Ecto neural progenitor cell (in vitro differentiated cells): Measurements from ENCODE around the gene OPCML.
A peak's percentile ranks its signal among the peaks of the same experiment; 100 is the strongest.

Experiments
- DNase-seq: peaks from one replicate; pipeline ENCODE4 v3.0.0-alpha.2; 2018; ENCODE audit warnings: low spot score

Gene OPCML

DNA sequence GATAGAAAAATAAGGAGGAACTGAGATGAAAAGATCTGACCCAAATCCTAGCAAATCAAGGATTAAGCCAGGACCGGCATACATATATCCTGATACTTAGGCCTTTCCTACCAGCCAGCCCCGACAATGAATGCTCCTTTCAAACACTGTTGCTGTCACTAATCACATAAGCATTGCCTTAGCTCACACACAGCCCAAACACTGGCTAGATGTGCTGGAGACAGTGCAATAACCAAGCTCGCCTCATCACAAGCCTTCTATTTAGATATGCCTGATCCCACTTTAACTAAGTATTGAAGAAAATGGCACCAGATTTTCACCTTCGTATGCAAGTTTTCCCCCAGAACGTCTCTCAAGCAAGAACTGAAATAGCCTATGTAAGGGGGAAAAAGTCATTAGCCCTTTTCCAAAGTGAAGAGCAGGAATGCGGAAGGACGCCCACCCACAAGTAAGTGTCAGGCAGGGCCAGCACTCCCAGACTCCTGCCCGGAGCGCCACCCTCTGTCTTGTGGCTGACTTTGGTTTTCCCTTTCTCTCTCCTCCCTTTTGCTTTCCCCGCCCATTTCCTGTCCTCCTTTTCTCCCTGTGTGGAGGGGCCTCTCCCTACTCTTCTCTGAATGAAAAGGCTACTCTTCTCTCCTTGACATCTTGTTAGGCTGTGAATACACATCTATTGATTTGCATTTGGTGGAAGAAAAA, 8.9 kb upstream of the OPCML start:
- DNase-seq: peak; percentile 79

DNA sequence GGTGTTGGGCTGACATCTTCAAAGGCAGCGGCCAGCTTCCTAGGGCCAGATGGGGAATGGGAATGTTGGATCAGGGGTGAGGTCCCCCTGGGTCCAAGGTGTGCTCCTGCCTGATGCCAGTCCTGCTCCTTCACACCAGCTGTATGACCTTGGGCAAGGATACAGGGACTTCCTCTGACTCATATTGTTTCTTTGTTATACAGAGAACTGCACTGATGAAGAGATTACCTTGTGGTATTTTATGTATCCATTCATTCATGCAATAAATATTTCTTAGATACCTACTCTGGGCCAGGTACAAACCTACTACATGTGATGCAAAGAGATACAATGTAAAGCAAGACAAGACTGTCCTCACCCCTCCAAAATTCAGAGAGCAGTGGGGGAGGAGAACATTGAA, 3.9 kb upstream of the OPCML start:
- DNase-seq: no peak

DNA sequence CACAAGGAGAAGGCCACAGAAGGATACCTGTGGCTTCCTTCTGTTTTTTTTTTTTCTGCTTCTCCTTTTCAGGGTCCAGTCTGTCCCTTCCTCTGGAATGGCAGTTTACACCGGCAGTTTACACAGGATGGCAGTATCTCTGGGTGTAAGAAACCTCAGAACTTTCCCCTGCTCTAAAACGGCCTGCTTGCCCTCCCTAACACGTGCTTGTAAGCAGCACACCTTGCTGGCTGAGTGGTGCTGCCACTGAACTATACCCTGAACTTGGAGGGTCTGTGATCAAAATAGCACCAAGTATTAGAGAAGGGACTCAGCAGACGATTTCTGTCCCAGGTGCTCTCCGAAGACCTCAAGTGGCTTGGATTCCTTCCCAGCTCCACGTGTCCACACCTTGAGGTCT, 904 bp upstream of the OPCML start:
- no peak for DNase-seq

DNA sequence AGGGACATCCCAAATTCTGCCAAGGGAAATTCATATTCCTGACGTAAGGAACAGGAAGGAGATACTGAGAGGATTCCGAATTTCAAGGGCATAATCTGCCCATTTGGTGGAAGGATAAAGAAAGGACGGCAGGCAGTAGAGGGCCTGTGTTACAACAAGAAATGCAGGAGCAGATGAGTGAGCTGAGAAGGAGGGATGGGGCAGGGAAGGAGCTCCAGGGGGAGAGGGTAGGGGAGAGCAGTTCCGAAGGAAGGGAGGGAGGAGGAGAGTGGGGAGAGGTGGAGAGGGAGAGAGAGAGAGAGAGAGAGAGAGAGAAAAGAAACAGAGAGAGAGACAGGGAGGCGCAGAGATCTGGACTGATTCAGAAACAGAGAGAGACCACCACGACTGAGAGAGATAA, 843 bp downstream of the OPCML start:
- no peak for DNase-seq

DNA sequence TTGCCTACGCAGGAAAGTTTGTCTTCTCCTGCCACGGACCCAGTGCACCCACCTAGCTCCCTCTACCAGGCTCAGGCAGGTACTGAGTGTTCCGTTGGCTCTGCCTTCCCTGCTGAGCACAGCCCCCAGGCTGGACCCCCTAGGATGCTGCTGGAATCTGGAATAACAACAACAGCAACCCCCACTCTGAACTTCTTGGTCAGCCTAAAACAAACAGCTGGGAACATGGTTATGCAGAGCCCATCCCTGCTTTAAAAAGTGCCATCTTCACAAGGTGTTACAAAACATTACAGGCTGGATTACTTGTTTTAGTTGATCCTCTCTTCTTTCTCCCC, 1.8 kb downstream of the OPCML start:
- DNase-seq: no peak

DNA sequence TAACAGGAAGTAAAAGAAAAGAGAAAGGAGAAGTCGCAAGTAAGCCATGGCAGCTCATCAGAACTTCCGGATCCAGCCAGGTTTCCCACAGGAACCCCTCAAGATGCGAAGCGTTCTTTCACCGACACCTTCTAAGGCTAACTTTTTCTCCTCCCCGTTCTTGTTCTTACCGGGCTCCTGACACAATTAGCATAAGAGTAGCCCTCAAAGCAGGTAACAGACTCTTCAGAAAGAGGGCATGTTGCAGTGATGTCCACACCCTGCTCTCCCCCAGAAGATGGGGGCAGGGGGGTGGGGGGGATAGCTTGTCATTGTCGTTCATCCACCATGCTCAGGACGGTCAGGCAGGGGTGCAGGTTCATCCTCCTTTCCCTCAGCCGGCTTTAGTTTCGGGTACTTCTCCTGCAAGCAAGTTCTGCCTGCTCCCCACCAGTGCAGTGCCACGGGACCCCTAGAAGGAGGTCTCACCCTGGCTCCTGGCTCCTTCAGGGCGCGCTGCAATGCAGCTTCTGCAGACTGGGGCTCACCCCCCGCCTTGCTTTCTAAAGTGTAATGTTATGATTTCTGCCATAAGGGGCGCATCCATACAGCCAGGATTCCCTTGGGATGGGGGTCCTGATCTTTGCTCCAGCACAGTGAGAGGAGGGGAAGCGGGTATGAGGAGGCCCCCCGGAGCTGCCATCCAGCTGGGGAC, 2.3 kb downstream of the OPCML start:
- no peak for DNase-seq

DNA sequence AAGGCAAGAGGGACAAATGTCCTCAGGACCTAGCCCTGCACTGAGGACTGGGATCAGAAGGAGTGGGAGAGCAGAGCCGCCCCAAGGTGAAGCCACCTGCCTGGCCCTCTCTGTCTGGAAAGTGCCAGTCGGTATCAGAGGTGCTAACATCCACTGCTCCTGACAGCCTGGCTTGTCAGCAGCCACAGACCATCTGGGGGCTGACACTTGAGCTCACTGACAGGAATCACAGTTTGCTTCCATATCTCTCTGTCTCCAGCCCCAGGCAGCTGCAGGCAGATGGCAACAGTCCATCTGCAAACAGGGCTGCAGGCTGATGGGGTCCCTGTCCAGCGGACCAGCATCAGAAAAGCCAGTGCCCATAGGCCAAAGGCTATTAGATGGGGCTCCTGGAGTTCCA, 5.5 kb downstream of the OPCML start:
- no peak for DNase-seq

DNA sequence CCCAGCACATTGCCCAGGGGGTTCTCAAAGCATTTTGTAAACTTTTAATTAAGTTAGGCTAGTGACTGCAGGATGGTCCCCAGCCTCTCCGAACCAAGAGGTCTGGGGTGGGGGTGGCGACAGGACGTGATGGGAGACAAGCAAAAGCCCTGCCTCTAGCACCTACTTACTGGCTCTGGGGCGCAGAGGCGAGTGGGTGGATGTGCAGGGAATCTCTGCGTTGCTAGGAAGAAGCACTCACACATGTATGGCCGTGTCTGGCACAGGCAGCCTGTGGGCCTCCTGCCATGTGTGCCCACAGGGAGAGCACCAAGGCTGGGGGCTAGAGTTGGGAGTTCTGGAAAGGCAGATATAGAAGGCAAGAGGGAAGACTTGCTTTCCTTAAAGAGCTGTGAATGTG, 6.3 kb downstream of the OPCML start:
- DNase-seq: no peak

DNA sequence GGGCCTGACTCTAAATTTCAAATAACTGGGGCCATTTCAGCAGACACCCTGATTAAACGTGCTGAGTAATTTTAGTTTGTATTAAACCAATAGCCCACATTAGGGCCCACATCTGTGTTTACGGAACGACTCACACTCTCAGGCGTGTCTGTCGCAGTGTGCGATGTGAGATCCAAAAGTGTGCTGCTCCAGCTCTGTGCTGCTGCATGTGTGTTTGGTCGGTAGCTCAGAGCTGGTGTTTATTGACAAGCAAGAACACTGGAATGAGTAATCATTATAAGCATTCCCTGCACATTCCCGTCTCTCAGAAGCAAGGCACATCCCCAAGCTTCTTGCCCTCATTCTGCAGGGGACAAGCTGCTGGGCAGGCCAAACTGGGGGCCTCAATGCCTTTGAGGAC, 7.8 kb downstream of the OPCML start:
- no peak for DNase-seq

DNA sequence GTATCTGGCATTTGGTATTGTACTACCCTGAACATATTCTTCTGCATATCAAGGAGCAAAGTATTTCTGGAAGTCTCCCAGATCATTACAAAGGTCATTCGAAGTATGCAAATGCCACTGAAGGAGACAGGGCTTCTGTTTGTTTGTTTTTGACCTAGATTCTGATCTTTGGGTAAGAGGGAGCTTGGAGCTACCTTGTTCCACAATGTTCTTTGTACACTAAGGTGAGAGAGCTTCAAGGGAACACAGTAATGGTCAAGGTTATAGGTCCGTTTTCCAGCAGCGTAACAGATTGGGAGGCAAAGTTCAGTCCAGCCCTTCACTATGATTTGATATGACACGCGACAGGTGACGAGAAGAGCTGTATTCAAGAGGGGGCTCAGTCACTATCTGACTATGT, 10.0 kb downstream of the OPCML start:
- DNase-seq: no peak

DNA sequence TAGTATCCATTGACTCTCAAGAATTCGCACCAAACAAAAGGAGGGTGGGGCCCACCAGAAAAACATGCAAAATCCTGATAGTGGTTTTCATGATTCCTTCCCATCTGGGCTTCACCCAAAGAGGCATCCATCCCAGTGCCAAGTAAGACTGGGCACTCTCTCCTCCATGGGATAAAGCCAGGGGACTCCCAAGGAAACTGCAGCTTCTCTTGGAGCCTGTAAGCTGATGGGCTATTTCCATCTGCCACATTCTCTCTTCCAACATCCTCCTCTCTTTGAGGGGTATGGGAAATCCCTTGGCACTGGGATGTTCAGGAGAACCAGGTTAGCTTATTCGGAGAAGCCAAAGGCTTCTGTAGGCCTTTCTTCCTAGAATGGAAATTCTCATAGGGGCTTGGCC, 10.8 kb downstream of the OPCML start:
- no peak for DNase-seq

DNA sequence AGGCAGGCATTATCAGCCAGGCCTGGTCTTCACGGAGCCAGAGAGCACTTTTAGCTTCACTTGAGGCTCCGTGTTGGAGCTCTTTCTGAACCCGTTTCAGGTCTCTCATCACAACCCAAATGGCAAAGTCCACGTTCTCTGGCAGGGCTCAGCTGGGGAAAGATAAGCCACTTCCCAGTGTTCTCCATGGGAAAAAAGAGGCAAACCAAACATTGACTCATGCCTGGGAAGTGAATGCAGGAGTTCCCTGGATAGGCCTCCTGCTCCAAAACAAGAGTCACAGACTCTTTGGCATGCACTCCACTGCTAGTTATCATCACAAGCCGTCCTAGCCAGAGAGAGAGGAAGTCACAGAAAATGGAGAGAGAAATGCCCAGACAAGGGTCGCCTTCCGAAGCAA, 11.6 kb downstream of the OPCML start:
- no peak for DNase-seq

DNA sequence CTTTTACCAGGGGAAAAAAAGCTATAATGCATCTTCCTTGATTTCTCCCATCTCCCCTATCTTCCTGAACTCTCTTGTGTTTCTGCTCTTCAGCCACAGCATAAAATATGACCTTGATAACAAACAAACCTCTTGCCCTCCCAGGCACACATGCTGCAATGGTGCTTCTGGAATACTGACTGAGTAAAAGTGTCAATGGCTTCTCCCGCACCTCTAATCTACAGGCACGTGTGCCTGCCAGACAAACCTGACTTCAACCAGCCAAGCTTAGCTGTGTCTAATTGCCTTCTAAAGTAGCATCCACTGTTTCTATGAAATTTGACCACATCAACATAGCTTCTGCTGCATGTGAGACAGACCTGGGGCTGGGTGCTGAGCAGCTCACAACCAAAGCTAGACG, 12.7 kb downstream of the OPCML start:
- no peak for DNase-seq

DNA sequence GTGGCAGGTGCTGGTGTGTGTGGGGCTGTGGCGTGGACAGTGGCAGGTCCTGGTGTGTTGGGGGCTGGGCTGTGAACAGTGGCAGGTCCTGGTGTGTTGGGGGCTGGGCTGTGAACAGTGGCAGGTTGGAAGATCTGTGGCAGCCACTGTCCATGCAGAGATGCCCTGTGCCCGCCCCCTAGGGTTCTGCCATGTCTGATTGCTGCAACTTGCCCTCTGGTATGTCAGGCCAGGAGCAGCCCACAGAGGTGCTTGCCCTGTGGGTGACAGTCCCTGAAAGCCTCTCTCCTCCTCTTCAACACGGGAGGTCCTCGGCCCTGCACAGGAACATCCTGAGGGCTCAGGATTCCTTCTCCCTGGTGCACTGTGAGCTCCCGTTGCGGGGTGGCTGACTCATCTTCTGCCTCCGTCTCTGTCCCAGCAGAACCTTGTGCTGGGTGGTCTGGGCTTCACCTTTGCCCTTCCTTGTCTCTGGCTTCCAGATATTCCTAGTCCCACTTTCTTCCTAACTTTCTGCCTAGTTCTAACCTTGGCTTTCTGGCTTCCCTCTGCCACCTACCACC, 13.5 kb downstream of the OPCML start:
- no peak for DNase-seq

DNA sequence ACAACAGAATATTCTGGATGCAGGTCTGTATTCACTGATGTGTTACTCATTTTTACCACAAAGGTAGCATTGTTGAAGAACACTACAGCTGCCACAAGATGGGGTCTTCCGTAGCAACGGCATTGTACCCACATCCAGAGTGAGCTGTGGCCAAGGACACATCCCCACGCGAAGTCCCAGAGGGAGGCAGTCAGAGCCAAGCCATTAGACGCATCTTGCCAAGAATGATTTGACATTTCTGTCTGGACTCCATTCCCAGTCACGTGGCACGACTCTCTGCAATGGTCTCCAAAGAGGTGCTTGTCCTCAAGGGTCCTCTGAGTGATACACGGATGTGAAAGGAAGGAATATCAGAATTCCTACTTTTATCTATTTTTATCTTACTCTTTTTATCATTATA, 15.5 kb downstream of the OPCML start:
- DNase-seq: no peak

DNA sequence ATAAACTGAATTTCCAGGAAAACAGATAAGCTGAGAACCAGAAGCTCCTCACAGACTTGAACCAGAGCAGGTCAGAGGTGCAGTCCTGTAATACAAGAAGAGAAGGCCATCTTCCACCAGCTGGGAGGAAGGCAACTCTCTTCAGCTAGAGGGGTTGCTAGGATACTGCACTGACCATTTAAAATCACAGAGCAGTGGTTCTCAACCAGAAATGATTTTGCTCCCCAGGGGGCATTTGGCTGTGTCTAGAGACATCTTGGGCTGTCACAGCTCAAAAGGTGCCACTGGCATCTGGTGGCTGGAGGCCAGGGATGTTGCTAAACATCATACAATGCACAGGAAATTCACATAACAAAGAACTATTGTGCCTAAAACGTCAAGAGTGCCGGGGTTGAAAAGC, 17.2 kb downstream of the OPCML start:
- no peak for DNase-seq

DNA sequence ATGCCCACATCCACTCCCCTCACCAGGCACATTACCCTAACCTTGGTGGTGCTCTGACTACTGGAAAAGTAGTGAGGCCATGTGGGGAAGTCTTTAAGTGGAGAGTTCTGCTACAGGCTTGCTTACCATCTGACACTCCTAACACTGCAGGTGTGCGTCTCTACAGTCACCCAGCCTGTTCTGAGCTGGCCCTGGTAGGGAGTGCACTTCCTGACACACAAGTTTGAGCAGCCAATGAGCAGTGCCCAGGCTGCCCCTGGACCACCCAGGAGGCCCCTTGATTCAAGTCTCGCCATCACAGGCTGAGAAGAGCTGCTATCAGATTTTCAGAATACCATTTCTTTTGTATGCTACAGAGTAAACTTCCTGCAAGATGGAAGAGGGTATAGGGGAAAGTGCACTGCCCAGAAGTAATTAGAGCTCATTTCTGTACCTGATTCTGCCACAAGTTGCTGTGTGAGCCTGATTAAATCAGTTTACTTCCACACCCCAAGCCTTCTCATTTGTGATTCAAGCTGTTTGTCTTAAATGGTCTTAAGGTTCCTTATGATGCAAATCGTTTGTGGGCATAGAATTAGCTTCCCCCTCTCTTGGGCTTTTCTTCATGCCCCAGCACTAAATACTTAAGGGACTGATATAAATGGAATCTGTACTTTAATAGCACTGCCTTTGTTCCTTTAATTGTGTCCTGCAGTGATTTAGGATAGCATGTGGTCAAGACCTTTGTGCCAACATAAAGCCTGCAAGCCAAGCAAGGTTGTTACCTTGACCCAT, 22.2 kb downstream of the OPCML start:
- DNase-seq: no peak

DNA sequence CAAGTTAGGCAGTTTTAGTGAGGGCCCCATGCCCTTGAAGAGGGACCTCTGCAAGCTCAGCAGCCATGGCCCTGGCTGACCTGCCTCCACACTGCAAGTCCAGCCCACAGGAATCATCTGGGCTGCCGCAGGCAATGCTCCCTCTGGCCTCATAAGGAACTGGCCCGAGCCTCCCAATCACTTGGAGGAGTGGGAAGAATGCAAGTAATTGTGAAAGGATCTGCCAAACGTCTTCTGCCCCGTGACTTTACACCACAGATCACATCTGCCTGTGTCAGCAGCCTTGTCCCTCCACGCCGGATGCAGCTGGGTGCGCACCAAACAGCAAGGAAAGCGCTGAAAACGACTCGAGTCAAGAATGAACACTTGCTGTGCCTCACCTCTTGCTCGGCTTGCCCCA, 23.8 kb downstream of the OPCML start:
- no peak for DNase-seq

DNA sequence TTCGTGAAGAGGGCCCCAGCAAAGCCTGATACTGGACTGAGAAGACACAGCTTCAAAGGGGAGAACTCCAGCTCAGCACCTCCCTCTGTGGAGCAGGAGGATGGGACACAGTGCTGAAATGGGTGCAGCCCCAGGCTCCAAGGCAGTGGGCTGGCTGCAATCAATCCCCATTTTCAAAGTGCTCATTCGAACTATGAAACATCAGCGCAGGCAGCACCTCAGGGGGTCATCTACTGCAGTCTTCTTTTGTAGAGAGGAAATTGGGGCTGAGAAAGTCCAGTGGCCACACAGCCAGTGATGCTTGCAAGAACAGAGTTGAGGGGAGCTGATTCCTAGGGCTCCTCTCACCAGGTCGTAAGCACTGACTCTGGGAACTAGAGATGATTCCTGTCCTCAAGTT, 25.1 kb downstream of the OPCML start:
- no peak for DNase-seq

DNA sequence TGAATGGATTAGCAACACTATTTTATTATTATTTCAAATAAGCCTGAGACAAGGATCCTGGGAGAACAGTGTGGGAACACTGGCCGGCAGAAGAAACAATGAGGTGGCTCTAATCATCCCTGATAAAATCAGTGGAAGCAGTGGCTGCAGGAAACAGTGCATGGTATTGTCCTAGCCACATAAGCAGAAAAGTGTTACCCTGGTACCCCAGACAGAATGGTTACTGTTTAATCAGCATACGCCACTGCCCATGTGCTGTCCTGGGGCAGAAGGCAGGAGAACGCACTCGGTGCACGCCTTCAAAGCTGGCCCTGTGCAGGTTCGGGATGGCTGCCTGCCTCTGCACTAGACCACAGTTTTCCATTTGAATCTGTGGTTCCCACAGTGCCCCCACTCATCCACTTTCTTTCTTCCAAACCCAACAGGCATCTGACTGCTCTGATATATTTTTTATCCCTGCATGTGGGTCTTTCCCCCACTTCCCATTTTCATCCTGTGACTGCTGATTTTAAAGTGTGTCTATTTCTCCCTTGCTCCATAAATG, 25.7 kb downstream of the OPCML start:
- DNase-seq: no peak

DNA sequence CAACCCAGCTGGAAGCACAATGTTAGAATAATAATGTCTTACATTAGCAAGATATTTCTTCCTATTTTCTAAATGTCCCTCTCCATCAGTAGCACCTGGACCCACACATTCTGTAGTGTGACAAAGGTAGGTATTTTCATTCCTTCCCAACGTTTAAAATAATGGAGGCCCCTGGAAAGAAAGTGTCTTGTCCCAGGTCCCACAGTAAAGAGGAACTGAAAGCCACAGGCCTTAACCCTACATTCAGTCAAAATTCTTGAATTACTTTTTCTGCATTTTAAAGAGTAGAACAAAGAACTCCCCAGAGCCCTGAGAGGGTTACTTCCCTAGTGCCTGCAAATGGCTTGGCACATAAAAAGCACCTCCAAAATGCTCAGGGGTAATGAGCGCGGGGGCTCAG, 26.3 kb downstream of the OPCML start:
- DNase-seq: no peak

DNA sequence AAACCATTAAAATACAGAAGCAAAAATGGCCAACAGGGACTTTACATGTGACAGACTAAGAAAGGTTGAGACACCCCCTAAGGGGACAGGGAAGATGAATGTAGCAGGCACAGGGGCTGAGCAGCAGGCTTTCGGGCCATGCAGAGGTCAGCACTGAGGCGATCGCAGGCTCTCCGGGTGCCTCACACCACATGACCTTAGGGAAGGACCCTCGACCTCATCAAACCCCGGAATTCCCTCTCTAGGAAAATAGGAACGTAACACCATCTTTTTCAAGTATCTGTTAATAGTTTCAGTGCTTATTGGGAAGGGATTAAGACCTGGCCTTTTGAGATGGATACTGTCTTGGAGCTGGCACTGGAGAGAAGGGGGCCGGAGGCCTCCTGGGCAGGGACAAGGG, 27.4 kb downstream of the OPCML start:
- DNase-seq: no peak

DNA sequence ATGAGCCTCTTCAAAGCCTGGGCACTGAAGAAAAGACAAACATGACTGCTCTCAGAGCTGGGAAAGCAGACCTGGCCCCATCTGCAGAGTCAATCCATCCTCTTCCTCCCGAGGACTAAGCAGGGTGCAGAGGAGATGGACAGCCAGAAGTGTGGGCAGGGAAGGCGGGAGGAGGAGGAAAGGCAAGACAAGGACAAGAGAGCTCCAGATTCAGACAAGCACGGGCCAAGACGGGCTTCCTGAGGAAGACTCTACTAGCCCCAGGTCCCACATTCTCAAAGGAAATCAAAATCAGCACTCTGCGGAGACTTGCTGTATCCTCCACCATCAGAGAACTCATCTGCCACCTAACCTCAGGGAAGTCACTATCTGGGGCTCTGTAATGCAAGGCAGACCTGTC, 28.5 kb downstream of the OPCML start:
- no peak for DNase-seq
